Vagina (tissue), 2 donors: ENCODE results near the gene TMEM169. TPM values are rescaled to one million over a fixed set of nuclear protein-coding genes. Genes with fewer than 3 reads are reported as not detected.
"Not testable (repeated sequence)": the region's sequence is repeated elsewhere in the genome, so short reads cannot be mapped to it uniquely, and the experiment has no call there.

Experiments used
- DNase-seq, 2 donors: peaks; one replicate each; pipeline ENCODE4 v3.0.0-alpha.2; 2017; ENCODE audit errors: extremely low spot score in 2 of 2
- H3K27ac ChIP-seq: fragments of 200-600 bp; sonication (generic); one replicate; pipeline ENCODE4 v1.5.1; 2019
- H3K27me3 ChIP-seq: fragments of 200-600 bp; sonication (generic); one replicate; pipeline ENCODE4 v1.5.1; 2019
- H3K36me3 ChIP-seq, 2 donors: fragments of 200-600 bp; sonication (generic); one replicate each; pipeline ENCODE4 v1.5.1; 2017 to 2019
- H3K4me1 ChIP-seq: fragments of 200-600 bp; sonication (generic); one replicate; pipeline ENCODE4 v1.5.1; 2019
- H3K4me3 ChIP-seq, 2 donors: fragments of 200-600 bp; sonication (generic); 1 replicate in 1 of 2; 2 replicates in 1 of 2; pipeline ENCODE4 v1.5.1; 2016 to 2019
- H3K9me3 ChIP-seq: fragments of 200-600 bp; sonication (generic); one replicate; pipeline ENCODE4 v1.5.1; 2019
- POLR2A ChIP-seq, 2 donors: fragments of 450-650 bp; IDR thresholded peaks; one replicate each; pipeline ENCODE4 v1.6.1; 2017; ENCODE audit warnings: antibody characterized with exemption in 2 of 2, mild to moderate bottlenecking in 2 of 2, moderate library complexity in 2 of 2
- POLR2AphosphoS5 ChIP-seq, 2 donors: sonication (generic); formaldehyde crosslinking; IDR thresholded peaks; one replicate each; pipeline ENCODE4 v1.9.0; 2017; ENCODE audit warnings: antibody characterized with exemption in 2 of 2, mild to moderate bottlenecking in 2 of 2, low read depth in 1 of 2; ENCODE audit not compliant: insufficient read depth in 1 of 2
- intact Hi-C: fragments of 100-400 bp; cut with DNase I; formaldehyde crosslinking; loops from one replicate; pipeline ENCODE4 v1.15.1; 2023
- total RNA-seq: library from RNA; depleted of rRNA; stranded (reverse); fragments of >200 nt; gene quantifications from one replicate; pipeline ENCODE4 v1.2.3, GENCODE V29; 2016
- TF ChIP-seq, protein P1 (sequence below), 3 experiments: fragments of 450-650 bp in 2 of 3; fragments of 200-600 bp in 1 of 3; sonication (generic) in 1 of 3; IDR thresholded peaks; one replicate each; pipeline ENCODE4 v1.5.1; 2017 to 2019; ENCODE audit warnings: antibody characterized with exemption in 3 of 3, mild to moderate bottlenecking in 2 of 3, moderate library complexity in 2 of 3

Gene TMEM169
- total RNA-seq, 1 donor from 2014 or later, result not detected

DNA sequence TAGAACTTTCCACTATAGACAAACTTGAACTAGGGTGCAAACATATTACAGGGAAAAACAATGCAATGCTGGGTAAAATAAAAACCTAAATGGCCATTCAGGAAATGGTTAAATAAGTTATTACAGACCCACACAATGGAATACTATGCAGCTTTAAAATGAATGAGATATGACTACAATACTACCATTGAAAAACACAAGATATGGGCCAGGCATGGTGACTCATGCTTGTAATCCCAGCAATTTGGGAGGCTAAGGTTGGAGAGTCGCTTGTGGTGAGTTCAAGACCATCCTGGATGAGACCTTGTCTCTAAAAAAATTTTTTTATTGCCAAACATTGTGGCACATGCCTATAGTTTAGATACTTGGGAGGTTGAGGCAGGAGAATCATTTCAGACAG lies 6.9 kb upstream of the TMEM169 start:
- DNase-seq, result no peak
- H3K27ac ChIP-seq, result no peak overlapping the region
- TF ChIP-seq POLR2AphosphoS5 (IDR thresholded peaks at IDR 0.05; ENCODE audit: insufficient read depth in 1 of 2, low read depth in 1 of 2) (no peak), POLR2A (IDR thresholded peaks at IDR 0.05) (no peak)
- TF ChIP-seq, protein P1, sequence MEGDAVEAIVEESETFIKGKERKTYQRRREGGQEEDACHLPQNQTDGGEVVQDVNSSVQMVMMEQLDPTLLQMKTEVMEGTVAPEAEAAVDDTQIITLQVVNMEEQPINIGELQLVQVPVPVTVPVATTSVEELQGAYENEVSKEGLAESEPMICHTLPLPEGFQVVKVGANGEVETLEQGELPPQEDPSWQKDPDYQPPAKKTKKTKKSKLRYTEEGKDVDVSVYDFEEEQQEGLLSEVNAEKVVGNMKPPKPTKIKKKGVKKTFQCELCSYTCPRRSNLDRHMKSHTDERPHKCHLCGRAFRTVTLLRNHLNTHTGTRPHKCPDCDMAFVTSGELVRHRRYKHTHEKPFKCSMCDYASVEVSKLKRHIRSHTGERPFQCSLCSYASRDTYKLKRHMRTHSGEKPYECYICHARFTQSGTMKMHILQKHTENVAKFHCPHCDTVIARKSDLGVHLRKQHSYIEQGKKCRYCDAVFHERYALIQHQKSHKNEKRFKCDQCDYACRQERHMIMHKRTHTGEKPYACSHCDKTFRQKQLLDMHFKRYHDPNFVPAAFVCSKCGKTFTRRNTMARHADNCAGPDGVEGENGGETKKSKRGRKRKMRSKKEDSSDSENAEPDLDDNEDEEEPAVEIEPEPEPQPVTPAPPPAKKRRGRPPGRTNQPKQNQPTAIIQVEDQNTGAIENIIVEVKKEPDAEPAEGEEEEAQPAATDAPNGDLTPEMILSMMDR (IDR thresholded peaks at IDR 0.05), result no peak
- no peak overlapping the region for H3K4me3 ChIP-seq
- H3K36me3 ChIP-seq, result no peaks in the 10 kb centered on the region
- no peaks in the 10 kb centered on the region for H3K27me3 ChIP-seq
- H3K4me1 ChIP-seq, result no peaks in the 10 kb centered on the region
- no peaks in the 10 kb centered on the region for H3K9me3 ChIP-seq
- intact Hi-C loops, result no loop called here

GRCh38 chr2:216075510-216076485 lies 5.9 kb upstream of the TMEM169 start:
- no peaks in the 10 kb centered on the region for H3K36me3 ChIP-seq
- intact Hi-C loops, result no loop called here
- TF ChIP-seq POLR2AphosphoS5 (IDR thresholded peaks at IDR 0.05; ENCODE audit: insufficient read depth in 1 of 2, low read depth in 1 of 2) (no peak), POLR2A (IDR thresholded peaks at IDR 0.05) (no peak)
- TF ChIP-seq, protein P1 (IDR thresholded peaks at IDR 0.05), result no peak
- H3K27ac ChIP-seq, result no peak overlapping the region
- H3K27me3 ChIP-seq, result no peaks in the 10 kb centered on the region
- DNase-seq, result no peak
- H3K4me1 ChIP-seq, result no peaks in the 10 kb centered on the region
- no peaks in the 10 kb centered on the region for H3K9me3 ChIP-seq
- no peak overlapping the region for H3K4me3 ChIP-seq

GRCh38 chr2:216078776-216079175 lies 2.9 kb upstream of the TMEM169 start:
- Histone ChIP-seq H3K4me1 (no peaks in the 10 kb centered on the region), H3K9me3 (no peaks in the 10 kb centered on the region), H3K27ac (no peak overlapping the region), H3K4me3 (no peak overlapping the region), H3K36me3 (no peaks in the 10 kb centered on the region), H3K27me3 (no peaks in the 10 kb centered on the region)
- DNase-seq, result no peak
- intact Hi-C loops, result no loop called here
- no peak for TF ChIP-seq POLR2A (IDR thresholded peaks at IDR 0.05)
- TF ChIP-seq POLR2AphosphoS5 (IDR thresholded peaks at IDR 0.05; ENCODE audit: insufficient read depth in 1 of 2, low read depth in 1 of 2), result no peak
- TF ChIP-seq, protein P1 (IDR thresholded peaks at IDR 0.05), result no peak

GRCh38 chr2:216080048-216080447 lies 1.7 kb upstream of the TMEM169 start:
- DNase-seq, H3K4me1 ChIP-seq, H3K4me3 ChIP-seq, H3K27me3 ChIP-seq, H3K9me3 ChIP-seq, H3K36me3 ChIP-seq, H3K27ac ChIP-seq, intact Hi-C loops: not testable (repeated sequence)

GRCh38 chr2:216081012-216081411 lies 707 bp upstream of the TMEM169 start:
- H3K27ac ChIP-seq, result no peak overlapping the region
- no peak for DNase-seq
- no peaks in the 10 kb centered on the region for H3K36me3 ChIP-seq
- intact Hi-C loops, result no loop called here
- no peaks in the 10 kb centered on the region for H3K27me3 ChIP-seq
- H3K4me1 ChIP-seq, result no peaks in the 10 kb centered on the region
- H3K9me3 ChIP-seq, result no peaks in the 10 kb centered on the region
- peak overlapping the region; percentile 59 to 61 for H3K4me3 ChIP-seq
- TF ChIP-seq POLR2A (IDR thresholded peaks at IDR 0.05) (no peak), POLR2AphosphoS5 (IDR thresholded peaks at IDR 0.05; ENCODE audit: insufficient read depth in 1 of 2, low read depth in 1 of 2) (no peak)
- TF ChIP-seq, protein P1 (IDR thresholded peaks at IDR 0.05), result no peak
